Large intestine (tissue), 3 donors: ENCODE results near the gene RAI1. TPM values are rescaled to one million over a fixed set of nuclear protein-coding genes. Genes with fewer than 3 reads are reported as not detected.

Experiments used
- DNase-seq, 2 donors: peaks; one replicate each; pipeline versions ENCODE4 v3.0.0 to v3.0.0-alpha.2; 2013
- H3K27ac ChIP-seq: one replicate; pipeline ENCODE4 v1.5.1; 2013; ENCODE audit warnings: low read length
- H3K27me3 ChIP-seq: 2 replicates; pipeline ENCODE4 v1.6.1; 2013; ENCODE audit warnings: low read length; ENCODE audit not compliant: control insufficient read depth, insufficient read depth
- H3K36me3 ChIP-seq: 2 replicates; pipeline ENCODE4 v1.6.1; 2013; ENCODE audit warnings: low read length; ENCODE audit not compliant: control insufficient read depth, insufficient read depth
- H3K4me1 ChIP-seq: one replicate; pipeline ENCODE4 v1.6.1; 2013; ENCODE audit warnings: low read length; ENCODE audit not compliant: control insufficient read depth, insufficient read depth
- H3K4me3 ChIP-seq: one replicate; pipeline ENCODE4 v1.5.1; 2013; ENCODE audit warnings: low read length
- H3K9me3 ChIP-seq: one replicate; pipeline ENCODE4 v1.6.1; 2013; ENCODE audit warnings: mild to moderate bottlenecking, low read depth, low read length, moderate library complexity; ENCODE audit not compliant: control insufficient read depth
- WGBS: methylation state at CpG from one replicate; pipeline ENCODE4 v1.1.5; 2013; ENCODE audit warnings: low lambda C conversion rate; ENCODE audit not compliant: insufficient coverage; 5-methylcytosine and 5-hydroxymethylcytosine counted together
- polyA plus RNA-seq: library from polyadenylated mRNA; unstranded; fragments of 120-200 nt; gene quantifications from one replicate; pipeline ENCODE4 v1.2.1, GENCODE V29; 2013

The RAI1 gene
- polyA plus RNA-seq, 1 donor: 26.2 TPM

DNA sequence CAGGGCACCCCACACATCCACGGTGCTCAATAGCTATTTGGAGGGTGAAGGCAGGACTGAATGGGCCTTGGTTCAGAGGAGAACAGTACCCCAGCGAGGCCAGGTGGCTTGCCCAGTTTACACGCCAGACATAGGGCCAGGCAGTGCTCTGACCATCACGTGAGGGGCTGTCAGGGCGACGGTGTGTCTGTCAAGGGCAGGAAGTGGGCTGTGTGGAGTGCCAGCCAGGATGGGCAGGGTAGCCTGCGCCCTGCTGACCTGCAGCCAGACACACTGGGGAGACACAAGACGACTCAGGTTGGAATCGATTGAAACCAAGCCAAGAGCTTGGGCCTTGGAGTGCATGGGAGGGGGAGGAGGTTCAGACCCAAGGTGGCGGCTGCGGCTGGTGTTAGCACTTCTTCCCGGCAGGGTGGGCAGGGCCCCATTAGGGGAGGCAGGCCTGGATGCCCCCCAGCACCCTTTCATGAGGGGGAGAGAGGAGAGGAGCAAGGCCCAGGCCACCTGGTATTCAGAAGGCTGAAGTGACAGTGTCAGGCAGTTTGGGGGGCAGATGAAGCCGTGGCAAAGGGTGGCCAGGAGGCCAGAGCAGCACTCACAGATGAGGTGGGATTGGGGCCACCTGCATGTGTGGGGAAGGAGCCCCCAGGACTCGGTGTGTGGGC, 87.3 kb downstream of the RAI1 start:
- Histone ChIP-seq H3K4me3 (no peak overlapping the region), H3K27me3 (no peaks in the 10 kb centered on the region), H3K9me3 (no peaks in the 10 kb centered on the region), H3K4me1 (peaks cover 44% of the 10 kb centered on the region), H3K36me3 (peaks cover 3% of the 10 kb centered on the region), H3K27ac (peak overlapping the region; percentile 13)
- DNase-seq: no peak
- WGBS: 100% methylated on average over 1 of the region's 14 CpGs

DNA sequence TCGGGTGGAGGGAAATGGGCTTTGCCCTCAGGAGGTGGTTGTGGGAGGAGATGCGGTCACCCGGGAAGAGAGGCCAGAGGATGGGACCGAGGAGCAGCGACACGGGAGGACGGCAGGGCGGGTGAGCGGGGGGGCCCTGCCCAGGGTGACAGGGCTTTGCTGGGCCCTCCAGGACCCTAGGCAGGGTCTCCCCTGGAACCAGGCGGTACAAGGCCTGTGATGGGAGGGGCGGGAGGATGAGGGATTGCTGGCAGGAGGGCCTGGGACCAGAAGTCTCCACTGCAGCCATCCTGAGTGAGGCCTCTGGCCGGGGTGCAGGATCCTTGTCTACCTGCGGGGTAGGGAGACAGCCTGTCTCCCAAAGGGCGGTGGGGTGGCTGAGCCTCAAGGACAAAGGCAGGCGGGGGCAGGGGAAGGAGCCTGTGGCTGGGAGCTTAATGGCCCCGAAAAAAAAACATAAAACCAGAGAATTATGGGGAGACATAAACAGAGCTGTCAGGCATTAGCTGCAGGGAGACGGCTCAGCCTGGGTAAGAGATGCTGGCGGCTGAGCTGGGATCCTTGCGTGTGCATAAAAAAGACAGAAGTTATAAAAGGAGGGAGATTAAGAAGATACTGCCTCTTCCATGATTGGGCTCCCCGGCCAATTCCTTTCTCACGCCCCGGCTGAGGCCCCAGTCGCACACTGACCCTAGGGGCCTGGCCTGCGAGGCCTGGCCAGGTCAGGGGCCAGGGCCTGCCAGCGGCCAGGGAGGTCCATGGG, 88.8 kb downstream of the RAI1 start:
- no CpG with 5 or more reads among the region's 25 CpGs for WGBS
- Histone ChIP-seq H3K4me1 (peaks cover 50% of the 10 kb centered on the region), H3K9me3 (no peaks in the 10 kb centered on the region)

DNA sequence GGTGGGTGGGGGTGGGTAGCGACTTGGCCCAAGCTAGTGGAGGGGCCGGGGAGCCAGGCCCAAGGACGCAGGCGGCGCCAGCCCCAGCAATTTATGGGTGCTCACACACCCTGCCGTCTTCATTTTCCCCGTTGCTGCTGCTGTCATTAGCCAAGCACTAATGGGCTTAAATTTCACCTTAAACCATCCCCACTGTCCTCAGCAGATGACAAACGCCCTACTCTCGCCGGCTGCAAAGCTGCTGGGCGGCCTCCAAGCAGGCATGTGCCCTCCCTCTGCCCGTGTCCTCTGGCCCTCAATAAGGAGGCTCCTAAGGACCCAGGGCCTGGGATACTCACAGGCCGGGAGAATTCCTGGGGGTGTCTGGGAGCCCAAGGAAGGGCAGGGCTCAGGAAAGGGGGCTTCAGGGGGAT, 89.4 kb downstream of the RAI1 start:
- peaks cover 49% of the 10 kb centered on the region for H3K4me1 ChIP-seq
- H3K27ac ChIP-seq: no peak overlapping the region
- no peaks in the 10 kb centered on the region for H3K27me3 ChIP-seq
- no peaks in the 10 kb centered on the region for H3K9me3 ChIP-seq
- no peaks in the 10 kb centered on the region for H3K36me3 ChIP-seq
- DNase-seq: no peak
- no CpG with 5 or more reads among the region's 13 CpGs for WGBS
- H3K4me3 ChIP-seq: no peak overlapping the region

More for the DNA sequence above, 88.8 kb downstream of the RAI1 start:
- Histone ChIP-seq H3K4me3 (no peak overlapping the region), H3K27me3 (no peaks in the 10 kb centered on the region), H3K36me3 (peaks cover 3% of the 10 kb centered on the region), H3K27ac (peak overlapping the region; percentile 2)
- DNase-seq: no peak

DNA sequence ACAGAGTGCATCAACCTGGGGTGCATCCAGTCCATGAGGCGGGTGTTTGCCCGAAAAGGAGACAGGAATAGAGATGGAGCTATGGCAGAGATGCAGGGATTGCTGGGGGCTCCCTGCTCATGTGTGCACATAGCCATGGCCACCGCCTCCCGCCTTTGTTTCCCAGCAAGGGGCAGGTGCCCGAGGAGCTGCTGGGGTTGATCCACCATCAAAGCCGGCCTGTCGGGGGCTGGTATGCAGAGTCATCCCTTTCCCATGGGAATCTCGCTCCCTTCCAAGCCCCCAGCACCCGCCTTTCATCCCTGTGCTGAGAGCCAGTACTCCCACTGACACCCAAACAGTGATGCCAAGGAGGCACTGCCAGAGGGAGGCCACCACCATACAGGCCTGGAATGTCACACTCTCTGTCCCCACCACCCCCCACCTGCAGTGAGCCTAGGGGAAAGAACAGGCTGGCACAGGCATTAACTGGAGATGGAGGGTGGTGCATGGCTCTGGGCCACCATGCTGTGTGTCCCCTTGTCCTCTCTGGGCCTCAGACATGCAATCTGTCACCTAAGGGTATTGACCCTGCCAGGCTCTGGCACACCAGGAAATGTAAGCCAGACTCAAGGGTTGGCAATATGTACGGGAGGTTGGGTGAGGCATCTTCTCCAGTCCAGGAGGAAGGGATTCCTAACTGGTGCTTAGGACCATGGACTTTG, 90.4 kb downstream of the RAI1 start:
- no peak overlapping the region for H3K4me3 ChIP-seq
- H3K36me3 ChIP-seq: no peaks in the 10 kb centered on the region
- no peak for DNase-seq
- WGBS: no CpG with 5 or more reads among the region's 10 CpGs
- no peaks in the 10 kb centered on the region for H3K27me3 ChIP-seq
- H3K9me3 ChIP-seq: no peaks in the 10 kb centered on the region
- H3K27ac ChIP-seq: no peak overlapping the region
- peaks cover 40% of the 10 kb centered on the region for H3K4me1 ChIP-seq

DNA sequence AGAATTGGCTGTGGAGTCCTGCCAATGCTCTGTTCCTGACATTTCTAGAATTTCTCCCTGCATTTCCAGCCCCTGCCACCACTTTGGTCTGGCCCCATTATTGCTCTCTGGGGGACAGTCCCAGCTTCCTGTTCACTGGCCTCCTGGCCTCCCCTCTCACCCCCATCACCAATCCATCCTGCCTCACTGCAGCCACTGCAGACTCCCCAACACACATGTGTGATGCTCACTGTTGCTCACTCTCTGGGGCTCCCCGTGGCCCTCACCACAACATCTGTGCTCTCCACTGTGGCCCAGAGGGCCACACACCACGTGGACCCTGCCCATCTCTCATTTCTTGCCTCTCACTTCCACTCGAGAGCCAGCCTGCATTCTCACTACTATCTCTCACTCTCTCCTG, 91.0 kb downstream of the RAI1 start:
- Histone ChIP-seq H3K9me3 (no peaks in the 10 kb centered on the region), H3K36me3 (no peaks in the 10 kb centered on the region), H3K4me1 (peaks cover 35% of the 10 kb centered on the region), H3K27ac (no peak overlapping the region), H3K27me3 (no peaks in the 10 kb centered on the region), H3K4me3 (no peak overlapping the region)
- WGBS: 70% methylated on average over 2 of the region's 3 CpGs
- no peak for DNase-seq

DNA sequence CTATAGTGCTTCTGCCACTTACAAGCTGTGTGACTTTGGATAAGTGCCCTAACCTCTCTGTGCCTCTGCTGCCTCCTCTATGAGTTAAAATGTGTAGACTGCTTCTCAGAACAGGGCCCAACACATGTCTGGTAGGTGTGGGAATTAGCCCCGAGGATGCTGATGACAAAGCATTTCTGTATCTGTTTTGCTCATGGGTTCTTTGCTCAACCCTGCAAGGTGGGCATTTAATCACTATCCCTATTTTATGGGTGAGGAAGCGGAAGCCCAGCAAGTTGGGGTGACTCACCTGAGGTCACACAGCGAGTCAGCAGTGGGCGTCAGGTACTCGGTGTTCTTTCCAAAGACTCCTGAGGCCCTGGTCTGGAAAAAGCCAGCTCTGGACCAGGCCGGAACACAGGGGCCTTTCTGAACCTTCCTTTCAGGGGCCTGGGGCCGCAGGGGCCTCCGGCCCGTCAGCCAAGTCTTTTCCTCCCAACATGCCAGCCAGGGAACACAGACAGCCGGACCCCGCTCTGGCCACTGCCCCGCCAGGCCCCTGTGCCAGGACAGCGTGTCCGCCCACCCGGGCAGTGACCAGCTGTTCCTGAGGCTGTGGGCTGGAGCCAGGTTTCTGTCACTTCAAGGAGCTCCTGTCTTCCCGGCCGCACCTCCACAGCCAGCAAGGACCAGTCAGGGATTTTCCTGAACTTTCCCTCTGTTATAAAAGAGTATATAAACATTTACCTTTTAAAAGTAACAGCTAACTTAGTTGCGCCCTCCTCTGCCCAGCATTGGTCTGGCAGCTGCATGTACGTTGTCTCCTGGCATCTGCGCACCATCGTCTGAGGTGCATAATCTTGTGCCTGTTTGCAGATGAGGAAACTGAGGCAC, 93.0 kb downstream of the RAI1 start:
- no peaks in the 10 kb centered on the region for H3K9me3 ChIP-seq
- WGBS: no CpG with 5 or more reads among the region's 21 CpGs
- peak in 1 of 2 donors; percentile 65 for DNase-seq

DNA sequence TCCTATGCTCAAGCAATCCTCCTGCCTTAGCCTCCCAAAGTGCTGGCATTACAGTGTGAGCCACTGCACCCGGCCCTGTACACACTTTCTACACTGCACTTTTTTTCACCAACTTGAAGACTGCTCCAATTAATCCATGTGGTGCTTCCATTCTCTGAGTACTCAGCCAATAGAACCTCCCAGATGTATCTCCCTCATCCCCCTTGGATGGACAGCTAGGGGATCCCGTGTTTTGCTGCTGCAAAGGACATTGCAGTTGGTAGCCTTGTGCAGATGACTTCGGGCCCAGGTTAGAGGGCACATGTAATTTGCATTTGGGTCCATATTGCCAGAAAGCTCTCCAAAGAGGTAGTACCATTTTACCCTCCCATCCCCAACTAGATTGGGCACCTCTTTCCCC, 95.6 kb downstream of the RAI1 start:
- DNase-seq: no peak
- H3K9me3 ChIP-seq: peaks cover 3% of the 10 kb centered on the region
- no peak overlapping the region for H3K4me3 ChIP-seq
- H3K27me3 ChIP-seq: peaks cover 8% of the 10 kb centered on the region
- H3K4me1 ChIP-seq: peaks cover 37% of the 10 kb centered on the region
- H3K27ac ChIP-seq: no peak overlapping the region
- 40% methylated on average over 1 of the region's 3 CpGs for whole genome bisulfite sequencing
- H3K36me3 ChIP-seq: no peaks in the 10 kb centered on the region

More for the DNA sequence above, 93.0 kb downstream of the RAI1 start:
- H3K36me3 ChIP-seq: no peaks in the 10 kb centered on the region
- H3K27me3 ChIP-seq: no peaks in the 10 kb centered on the region
- no peak overlapping the region for H3K4me3 ChIP-seq
- H3K4me1 ChIP-seq: peaks cover 27% of the 10 kb centered on the region
- peak overlapping the region; percentile 57 for H3K27ac ChIP-seq

DNA sequence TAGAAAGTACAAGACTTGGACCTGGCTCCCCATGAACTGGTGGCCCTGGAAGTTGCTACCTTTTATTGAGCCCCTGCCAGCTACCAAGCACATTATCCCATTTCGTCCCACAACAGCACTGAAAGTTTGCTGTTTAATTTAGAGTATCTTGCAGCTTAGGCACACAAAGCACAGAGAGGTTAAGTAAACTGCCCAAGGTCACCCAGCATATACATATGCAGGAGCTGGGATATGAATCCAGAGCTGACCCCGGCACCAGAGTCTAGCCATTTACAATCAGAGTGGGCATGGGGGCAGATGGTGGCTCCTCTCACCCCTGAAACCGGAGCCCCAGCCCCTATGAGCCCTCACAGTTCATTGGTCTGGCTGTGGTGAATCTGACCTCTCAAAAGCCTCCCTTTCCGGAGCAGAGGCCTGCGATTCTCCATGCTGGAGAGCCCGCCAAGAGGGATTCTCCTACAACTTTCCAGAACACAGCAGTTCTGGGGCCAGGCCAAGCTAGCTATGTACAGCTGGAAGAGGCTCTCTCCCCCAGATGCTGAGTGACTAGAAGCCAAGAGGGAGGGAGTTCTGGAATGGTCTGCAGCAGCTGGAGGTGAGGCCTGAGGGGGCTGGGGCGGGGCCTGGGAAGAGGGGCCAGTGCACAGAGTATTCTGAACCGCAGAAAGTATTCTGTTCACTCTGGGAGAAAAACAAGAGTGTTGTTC, 97.2 kb downstream of the RAI1 start:
- no peak overlapping the region for H3K4me3 ChIP-seq
- DNase-seq: peak; percentile 71 to 72
- no peaks in the 10 kb centered on the region for H3K36me3 ChIP-seq
- H3K27ac ChIP-seq: peak overlapping the region; percentile 32
- H3K27me3 ChIP-seq: peaks cover 10% of the 10 kb centered on the region
- peaks cover 38% of the 10 kb centered on the region for H3K4me1 ChIP-seq
- WGBS: no CpG with 5 or more reads among the region's 8 CpGs
- peaks cover 3% of the 10 kb centered on the region for H3K9me3 ChIP-seq

DNA sequence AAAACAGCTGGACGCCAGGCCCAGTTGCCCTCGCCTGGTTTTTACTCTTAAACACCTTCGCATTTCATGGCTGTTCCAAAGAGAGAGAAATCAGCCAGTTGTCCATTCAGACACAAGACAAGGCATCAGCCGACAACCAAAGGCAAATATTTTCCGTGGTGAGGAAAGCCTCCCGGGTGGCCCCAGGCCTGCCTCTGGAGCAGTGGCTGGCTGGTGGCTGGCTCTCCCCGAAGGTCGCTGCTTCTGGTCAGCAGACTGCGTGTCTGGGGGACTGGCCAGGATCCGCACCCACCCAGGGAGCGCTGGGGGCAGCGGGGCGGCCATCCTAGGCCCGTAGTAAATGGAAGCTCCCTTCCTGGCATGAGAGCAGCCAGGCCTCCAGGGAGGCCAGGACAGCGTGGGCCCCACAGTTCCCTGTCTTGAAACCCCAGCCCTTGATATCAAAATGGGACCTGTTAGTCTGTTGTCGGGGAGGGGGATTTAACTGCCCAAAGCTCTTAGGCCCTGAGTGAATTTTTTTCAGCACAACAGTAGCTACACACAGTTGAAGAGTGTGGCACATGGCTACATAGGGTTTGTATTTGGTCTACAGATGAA, 97.9 kb downstream of the RAI1 start:
- no peak for DNase-seq
- peaks cover 11% of the 10 kb centered on the region for H3K27me3 ChIP-seq
- H3K36me3 ChIP-seq: no peaks in the 10 kb centered on the region
- peaks cover 40% of the 10 kb centered on the region for H3K4me1 ChIP-seq
- no peak overlapping the region for H3K4me3 ChIP-seq
- H3K9me3 ChIP-seq: peaks cover 3% of the 10 kb centered on the region
- no CpG with 5 or more reads among the region's 16 CpGs for WGBS
- peak overlapping the region; percentile 32 for H3K27ac ChIP-seq
